HG03439 (cell line): ENCODE measurements around the gene D2HGDH.
"Not testable (repeated sequence)": the region's sequence is repeated elsewhere in the genome, so short reads cannot be mapped to it uniquely, and the experiment has no call there.

Source experiments
- ATAC-seq: cut with Tn5 transposase; IDR thresholded peaks from one replicate; pipeline ENCODE4 v1.9.1; 2021; ENCODE audit warnings: mild to moderate bottlenecking, moderate library complexity; ENCODE audit not compliant: unreplicated experiment

The D2HGDH gene

DNA sequence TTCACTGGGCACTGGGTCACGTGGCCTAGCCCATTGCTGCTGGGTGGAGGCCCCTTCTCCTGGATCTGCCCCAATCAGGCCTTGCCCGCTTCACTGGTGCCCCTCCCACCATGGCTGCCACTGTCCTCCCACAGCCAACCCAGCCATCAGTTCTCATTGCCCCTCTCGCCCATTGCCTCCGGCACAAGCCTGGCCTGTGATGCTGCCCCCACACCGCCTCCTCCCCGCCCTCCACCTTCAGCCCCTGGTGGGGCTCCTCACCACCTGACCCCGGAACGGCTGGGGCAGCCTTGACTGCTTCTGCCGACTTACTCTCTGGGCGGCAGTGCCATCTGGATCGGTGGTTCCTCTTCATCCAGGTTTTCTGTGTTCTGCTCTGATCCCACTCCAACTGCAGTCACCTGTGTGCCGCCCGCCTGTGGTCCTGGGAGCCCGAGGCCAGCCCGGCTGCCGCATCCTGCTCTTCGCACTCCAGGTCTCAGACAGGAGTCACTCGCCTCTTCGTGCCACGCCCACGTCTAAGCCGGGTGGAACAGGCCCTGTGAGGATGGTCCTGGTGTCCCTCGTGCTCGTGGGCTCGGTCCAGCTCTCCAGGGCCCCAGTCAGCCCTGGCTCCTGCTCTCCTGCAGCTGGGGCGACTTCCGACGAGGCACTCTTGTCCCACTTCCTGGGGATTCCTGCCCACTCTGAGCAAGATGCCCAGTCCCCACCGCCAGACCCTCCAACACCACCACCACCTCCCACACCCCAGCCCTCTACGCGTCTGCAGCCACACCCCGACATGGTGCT is 14.2 kb downstream of the D2HGDH start:
- no peak for ATAC-seq

DNA sequence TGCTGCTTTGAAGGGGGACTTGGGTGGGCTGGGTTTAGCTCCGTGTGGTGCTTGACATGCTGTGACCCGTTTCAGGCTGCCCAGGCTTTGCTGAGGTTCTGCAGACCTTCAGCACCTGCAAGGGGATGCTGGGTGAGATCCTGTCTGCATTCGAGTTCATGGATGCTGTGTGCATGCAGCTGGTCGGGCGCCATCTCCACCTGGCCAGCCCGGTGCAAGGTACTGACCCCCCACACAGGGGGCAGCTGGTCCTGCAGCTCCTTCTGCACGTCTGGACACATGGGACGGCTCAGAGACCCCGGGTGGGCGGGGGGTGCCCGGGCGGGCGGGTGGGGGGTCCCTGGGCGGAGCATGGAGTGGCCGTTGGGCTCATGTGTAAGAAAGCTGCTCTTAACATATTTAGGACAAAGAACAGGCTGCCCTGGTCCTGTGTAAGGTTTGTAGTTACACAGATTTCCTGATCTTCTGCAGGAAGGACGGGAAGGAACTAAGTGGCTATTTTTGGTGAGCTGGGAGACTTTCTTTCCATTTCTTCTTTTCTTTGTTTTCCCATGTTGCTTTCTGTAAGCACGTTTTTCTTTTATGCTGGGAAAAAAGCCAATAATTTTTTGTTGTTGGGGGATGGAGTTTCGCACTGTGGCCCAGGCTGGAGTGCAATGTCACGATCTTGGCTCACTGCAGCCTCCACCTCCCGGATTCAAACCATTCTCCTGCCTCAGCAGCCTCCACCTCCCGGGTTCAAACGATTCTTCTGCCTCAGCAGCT is 15.8 kb downstream of the D2HGDH start:
- no peak for ATAC-seq

DNA sequence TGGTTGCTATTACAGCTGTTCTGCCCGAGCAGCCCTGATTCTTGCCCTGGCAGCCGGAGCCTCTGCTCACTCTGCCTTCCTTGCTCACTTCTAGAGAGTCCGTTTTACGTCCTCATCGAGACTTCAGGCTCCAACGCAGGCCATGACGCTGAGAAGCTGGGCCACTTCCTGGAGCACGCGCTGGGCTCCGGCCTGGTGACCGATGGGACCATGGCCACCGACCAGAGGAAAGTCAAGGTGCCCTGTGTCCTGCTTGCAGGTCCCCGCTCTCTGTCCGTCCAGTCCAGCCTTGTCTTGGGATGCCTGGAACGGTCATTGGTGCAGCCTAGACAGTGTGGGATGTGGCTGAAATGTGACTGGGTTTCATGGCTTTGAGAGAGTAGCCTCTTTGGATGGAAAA is 16.7 kb downstream of the D2HGDH start:
- no peak for ATAC-seq

DNA sequence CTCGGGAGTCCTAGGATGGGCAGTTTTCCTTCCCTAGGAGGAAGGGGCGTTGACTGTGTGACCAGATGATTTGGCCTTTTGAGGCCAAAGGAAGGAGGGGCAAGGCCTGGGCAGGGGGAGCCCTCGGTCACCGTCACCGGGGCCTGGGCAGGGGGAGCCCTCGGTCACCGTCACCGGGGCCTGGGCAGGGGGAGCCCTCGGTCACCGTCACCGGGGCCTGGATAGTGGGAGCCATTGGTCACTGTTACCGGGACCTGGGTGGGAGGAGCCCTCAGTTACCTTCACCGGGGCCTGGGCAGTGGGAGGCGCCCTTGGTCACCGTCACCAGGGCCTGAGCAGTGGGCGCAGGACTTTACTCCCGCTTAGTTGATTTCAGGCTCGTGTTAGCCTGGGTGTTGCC is 17.3 kb downstream of the D2HGDH start:
- ATAC-seq, result no peak

DNA sequence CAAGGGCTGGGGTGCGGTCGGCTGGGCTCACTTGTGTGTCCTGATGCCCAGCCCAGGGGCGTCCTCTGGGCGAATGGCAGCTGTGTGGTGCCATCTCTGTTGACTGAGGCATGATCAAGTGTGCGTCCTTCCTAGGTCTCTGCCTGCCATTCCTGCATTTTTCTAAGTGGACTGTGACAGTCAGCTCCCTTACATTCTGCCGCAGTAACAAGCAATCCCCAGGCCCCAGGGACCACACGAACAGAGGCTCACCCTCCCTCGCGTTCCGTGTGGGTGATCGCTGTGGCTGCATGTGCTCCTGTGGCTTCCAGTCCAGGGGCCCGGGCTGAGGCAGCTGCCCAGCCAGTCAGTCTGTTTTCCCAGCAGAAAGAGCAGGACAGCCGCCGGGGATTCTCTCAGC is 17.8 kb downstream of the D2HGDH start:
- no peak for ATAC-seq

DNA sequence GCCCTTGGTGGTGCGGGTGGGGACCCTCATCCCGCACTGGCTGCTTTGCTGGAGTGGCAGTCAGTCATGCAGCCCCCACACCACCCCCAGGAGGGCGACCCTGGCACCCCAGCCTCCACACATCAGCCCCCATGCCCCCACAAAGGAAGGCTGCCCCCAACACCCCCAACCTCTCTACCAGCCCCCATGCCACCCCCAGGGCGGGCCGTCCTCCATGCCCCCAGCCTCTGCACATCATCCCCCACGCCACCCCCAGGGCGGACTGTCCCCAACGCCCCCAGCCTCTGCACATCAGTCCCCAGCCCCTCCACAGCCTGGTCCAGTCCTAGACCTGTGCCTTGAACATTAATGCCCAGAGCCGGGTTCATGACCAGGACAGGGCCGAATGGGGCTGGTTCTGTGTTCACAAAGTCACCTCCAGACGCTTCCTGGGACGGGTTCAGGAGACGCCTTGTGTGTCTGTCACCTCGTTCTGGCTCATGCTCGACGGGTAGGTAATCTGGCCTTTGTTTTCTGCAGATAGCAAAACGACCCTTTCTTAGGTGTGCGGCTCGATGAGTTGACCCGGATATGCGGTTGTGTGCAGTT is 18.4 kb downstream of the D2HGDH start:
- ATAC-seq, result no peak

DNA sequence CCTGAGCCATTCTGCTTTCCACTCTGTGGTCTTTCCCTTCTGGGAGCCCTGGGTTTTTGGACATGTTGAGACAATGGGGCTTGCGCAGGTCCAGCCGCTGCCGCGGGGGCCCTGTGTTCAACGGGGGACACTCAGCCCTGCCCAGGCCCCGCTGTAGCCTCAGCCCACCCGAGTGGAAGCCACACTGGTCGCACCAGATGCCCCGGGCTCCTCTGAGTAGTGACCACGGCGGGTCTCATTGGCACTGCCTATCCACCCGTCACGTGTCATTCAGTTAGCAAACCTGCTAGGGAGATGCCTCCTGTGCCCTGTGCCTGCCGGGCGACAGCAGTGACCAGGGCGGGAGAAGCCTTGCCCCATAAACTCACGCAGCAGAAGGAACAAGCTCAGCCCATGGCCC is 19.1 kb downstream of the D2HGDH start:
- ATAC-seq, result no peak

DNA sequence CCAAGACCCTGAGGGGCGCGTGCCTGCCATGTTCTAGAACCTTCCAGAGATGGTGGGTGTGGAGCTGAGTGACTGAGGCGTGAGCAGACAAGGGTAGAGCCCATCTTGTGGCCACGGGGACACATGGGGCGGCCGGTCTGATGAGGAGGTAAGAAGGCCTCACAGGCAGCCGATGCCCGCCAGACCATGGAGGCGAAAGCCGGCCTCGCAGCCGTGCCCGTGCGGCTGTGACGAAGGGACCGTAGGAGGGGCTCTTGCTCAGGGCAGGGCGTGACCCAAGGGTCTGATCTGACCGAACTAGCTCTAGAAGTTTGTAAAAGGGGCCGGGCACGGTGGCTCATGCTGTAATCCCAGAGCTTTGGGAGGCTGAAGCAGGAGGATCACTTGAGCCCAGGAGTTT is 19.6 kb downstream of the D2HGDH start:
- ATAC-seq, result no peak

DNA sequence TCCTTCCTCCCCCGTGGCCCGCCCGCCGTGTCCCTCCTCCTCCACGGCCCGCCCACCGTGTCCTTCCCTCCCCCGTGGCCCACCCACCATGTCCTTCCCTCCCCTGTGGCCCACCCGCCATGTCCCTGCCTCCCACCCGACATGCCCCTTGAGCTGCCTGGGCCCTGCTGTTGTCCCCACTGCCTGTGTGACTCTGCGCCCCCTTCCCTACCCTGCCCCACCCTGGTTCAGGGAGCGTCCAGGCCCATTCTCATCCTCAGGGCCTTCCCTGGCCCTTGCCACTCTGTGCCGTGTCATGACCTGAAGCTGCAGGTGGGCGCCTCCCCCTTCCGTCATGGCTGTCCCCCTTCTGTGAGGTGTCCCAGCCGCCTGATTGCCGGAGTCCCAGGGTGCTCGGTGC is 20.7 kb downstream of the D2HGDH start:
- ATAC-seq, result no peak

DNA sequence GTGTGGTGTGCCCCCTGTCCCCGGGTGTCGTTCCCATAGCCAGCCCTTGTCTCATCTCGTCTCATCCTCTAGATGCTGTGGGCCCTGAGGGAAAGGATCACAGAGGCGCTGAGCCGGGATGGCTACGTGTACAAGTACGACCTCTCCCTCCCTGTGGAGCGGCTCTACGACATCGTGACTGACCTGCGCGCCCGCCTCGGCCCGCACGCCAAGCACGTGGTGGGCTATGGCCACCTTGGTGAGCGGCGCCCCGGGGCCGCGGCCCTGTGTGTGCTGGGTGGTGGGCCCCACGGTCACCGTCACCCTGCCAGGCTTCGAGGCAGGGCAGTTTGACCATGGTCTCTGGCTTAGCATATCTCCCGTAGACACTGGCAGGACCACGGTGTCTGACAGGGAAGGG is 21.3 kb downstream of the D2HGDH start:
- no peak for ATAC-seq

DNA sequence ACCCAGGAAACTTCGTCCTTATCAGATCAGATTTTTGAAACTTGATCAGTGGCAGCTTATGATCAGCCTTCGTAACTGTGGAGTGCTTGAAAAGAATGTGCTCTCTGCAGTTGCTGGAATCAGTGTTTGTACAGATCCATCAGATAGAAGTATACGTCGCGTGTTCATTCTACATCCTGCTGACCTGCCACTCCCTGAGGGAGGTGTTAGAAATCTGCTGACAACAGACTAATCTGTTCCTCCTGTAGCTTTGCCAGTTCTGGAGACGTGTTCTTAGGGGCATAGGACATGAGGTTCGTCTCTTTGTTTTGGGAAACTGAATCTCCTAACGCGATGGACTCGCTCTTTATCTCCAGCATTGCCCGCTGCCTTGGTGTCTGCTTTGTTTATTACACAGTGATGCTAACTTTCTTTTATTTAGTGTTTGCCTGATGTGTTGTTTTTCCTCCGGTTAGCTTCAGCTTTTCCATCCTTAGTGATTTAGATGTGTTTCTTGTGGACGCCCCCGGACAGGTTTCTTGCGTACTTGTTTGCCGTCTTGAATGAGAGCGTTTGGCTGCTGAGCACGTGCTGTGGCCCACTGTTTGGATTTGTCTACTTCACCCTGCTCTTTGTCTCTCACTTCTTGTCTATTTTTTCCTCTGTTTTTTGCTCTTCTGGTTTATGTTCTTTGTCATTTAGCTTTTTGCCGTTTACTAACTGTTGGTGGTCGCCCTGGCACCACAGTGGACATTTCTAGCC is 24.8 kb downstream of the D2HGDH start:
- ATAC-seq, result no peak

DNA sequence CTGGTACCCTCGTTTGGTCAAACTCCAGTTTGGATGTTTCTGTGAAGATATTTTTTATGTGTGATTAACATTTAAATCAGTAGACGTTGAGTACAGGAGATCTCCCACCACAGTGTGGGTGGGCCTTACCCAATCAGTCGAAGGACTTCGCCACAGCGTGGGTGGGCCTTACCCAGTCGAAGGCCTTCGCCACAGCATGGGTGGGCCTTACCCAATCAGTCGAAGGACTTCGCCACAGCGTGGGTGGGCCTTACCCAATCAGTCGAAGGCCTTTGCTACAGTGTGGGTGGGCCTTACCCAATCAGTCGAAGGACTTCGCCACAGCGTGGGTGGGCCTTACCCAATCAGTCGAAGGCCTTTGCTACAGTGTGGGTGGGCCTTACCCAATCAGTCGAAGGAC is 25.5 kb downstream of the D2HGDH start:
- ATAC-seq, result not testable (repeated sequence)

DNA sequence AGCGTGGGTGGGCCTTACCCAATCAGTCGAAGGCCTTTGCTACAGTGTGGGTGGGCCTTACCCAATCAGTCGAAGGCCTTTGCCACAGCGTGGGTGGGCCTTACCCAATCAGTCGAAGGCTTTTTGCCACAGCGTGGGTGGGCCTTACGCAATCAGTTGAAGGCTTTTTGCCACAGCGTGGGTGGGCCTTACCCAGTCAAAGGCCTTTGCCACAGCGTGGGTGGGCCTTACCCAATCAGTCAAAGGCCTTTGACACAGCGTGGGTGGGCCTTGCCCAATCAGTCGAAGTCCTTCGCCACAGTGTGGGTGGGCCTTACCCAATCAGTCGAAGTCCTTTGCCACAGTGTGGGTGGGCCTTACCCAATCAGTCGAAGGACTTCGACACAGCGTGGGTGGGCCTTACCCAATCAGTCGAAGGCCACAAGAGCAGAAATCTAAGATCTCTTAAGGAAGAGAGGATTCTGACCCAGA is 25.9 kb downstream of the D2HGDH start:
- no peak for ATAC-seq

DNA sequence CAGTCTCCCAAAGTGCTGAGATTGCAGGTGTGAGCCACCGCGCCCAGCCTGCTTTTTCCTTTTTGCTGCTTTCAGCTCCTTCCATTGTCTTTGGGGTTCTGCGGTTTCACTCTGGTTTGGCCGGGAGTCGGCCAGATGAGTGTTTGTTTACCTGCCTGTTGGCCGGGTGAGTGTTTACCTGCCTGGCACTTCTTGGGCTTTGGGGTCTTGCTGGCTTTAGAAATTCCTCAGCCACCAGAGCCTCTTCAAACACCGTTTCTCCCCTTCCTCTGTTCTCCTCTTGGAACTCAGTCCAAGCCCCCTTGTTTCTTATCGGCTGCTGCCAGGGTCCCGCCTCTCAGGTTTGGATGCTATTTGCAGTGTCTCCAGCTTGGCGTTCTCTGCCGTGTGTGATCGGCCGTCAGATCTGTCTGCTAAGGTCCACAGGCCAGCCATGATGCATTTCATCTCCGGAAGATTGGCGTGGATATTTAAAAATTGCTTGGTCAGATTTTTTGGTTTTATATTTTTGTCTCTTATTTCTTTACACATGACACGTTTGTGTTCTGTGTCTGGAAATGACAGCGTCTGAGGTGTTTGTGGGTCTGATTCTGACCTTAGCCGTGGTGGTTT is 28.0 kb downstream of the D2HGDH start:
- no peak for ATAC-seq

DNA sequence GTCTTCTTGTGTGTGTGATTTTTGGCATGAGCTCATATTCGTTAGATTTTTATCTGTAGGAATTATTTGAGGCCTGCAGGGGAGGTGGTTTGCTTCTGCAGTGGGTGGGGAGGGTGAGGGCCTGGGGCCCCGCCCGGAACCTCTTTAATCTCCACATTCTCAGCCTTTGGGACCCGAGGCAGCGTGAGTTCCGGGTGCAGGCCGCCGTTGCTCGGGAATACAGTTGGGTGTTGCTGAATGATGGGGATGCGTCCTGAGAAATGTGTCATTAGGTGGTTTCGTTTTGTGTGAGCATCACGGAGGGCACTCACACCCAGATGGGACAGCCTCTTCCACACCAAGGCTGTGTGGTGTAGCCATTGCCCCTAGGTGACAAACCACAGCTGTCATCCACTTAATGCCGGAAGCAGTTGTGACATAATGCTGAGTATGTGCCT is 28.5 kb downstream of the D2HGDH start:
- peak; percentile 82 for ATAC-seq

DNA sequence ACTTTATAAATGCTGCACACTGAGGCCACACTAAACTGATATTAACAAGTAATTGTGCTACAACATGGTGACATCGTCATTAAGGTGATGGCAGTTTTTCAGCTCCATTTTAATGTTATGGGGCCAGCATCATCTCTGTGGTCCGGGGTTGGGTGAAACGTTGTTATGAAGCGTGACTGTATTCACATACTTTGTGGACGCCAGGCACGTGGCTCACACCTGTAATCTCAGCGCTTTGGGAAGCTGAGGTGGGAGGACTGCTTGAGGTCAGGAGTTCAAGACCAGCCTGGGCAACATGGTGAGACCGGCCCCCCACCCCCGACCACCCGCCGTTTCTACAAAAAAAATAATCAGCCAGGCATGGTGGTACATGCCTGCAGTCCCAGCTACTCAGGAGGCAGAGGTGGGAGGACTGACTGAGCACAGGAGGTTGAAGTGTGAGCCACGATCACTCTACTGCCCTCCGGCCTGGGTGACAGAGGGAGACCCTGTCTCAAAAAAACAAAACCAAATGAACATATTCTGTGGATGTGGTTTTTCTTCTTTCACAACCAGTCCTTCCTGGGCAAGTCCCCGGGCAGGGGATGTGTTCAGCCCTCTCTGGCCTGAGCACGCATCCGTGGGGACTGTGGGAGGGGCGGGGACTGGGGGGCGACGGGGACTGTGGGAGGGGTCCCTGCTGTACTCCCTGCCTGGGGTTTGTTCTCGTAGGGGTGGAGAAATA is 29.3 kb downstream of the D2HGDH start:
- no peak for ATAC-seq

DNA sequence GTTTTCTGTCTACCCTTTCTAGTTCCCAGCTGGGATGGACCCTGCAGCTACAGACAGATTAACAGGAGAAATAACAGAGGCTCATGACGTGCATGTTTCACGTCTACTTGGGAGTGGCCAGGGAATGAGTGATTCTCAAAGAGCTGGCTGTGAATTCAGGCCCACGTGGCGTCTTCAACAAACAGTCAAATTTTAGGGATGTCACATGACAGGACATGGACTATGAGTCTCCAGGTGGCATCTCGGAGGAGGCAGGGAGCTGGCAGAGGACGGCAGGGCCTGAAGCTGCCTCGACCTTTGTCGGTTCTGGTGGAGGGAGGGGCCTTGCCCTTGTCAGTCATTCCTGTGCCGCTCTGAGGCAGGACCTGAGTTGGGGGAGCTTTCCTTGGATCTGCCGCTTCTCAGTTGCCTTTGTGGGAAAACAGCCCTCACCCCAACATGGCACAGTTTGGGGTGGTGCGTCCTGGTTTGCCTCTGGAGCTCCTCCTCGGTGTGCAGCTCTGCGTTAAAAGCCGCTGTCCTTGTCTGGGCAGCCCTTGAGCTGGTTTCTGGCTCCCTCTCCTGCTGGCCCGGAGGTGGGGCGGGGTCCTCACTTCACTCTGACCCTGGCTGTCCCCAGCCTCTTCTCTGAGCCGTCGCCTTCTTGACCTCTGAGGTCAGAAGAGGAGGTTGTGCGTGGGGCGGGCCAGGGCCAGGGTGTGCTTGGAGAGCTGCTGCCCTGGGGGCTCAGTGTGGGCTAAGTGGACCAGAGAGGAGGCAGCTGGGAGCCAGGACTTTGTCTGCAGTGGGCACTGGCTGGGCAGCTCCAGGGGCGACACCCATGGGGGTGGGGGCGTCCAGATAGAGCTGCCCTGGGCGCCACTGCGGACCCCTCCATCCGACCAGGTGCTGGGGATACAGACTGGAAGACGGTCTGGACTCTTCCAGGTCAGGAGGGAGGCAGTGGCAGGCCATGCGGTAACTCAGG is 30.1 kb downstream of the D2HGDH start:
- ATAC-seq, result no peak

DNA sequence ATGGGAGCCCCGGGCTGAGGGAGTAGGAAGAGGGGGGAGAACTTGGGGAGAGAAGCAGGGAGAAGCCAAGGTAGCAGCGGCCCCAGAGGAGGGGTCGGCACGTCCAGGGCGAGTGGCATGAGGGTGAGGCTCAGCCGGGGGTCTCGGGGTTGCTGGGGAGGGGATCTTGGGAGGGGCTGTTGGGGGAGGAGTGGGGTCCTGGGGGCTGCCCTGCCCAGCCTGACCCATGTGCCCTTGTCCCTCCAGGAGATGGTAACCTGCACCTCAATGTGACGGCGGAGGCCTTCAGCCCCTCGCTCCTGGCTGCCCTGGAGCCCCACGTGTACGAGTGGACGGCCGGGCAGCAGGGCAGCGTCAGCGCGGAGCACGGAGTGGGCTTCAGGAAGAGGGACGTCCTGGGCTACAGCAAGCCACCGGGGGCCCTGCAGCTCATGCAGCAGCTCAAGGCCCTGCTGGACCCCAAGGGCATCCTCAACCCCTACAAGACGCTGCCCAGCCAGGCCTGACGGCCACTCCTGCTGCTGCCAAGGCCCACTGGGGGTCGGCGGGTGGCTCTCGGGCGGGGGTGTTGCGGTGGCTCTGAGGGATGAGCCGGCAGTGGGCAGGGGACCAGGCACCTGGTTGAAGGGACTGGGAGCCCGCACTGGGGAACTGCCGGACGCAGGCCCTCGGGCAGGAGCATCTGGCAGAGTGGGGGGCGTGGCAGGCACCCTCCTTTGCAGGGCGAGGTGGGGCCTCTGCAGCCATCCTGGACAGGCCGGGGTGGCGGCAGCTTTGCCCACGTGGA is 33.2 kb downstream of the D2HGDH start:
- ATAC-seq, result no peak
